Pulmonary artery endothelial cell (primary cell): ENCODE results near the gene CDC25C. TPM values are rescaled to one million over a fixed set of nuclear protein-coding genes. Genes with fewer than 3 reads are reported as not detected.
"Not testable (repeated sequence)": the region's sequence is repeated elsewhere in the genome, so short reads cannot be mapped to it uniquely, and the experiment has no call there.

Source experiments
- DNase-seq: peaks from one replicate; pipeline ENCODE4 v3.0.0-alpha.2; 2011; ENCODE audit warnings: low read depth, low spot score
- total RNA-seq: library from RNA; depleted of rRNA; stranded (reverse); fragments of >200 nt; gene quantifications from 2 replicates; pipeline ENCODE4 v1.2.3, GENCODE V29; 2014

Gene CDC25C
- total RNA-seq, 1 donor from 2014 or later: 6.0 TPM

- DNase-seq: no peak
Measured at GRCh38 chr5:138276402-138277054, 55.1 kb downstream of the CDC25C start.

- DNase-seq: no peak
Measured at GRCh38 chr5:138275895-138276294, 55.7 kb downstream of the CDC25C start.

GRCh38 chr5:138275379-138275782 is 56.2 kb downstream of the CDC25C start:
- DNase-seq: no peak

- no peak for DNase-seq
Measured at GRCh38 chr5:138274189-138274853, 57.3 kb downstream of the CDC25C start, which contains the start of gene GFRA3. TSS of gene GFRA3 (minus strand) at chr5:138274621. CDS start at chr5:138274424, 197 bp downstream.

GRCh38 chr5:138273834-138274188 is 57.8 kb downstream of the CDC25C start:
- DNase-seq: no peak

- no peak for DNase-seq
Measured at GRCh38 chr5:138272681-138273080, 58.9 kb downstream of the CDC25C start.

GRCh38 chr5:138271281-138271680 is 60.3 kb downstream of the CDC25C start:
- no peak for DNase-seq

GRCh38 chr5:138264183-138264582 is 67.4 kb downstream of the CDC25C start:
- DNase-seq: no peak

- DNase-seq: no peak
Measured at GRCh38 chr5:138263581-138263980, 68.0 kb downstream of the CDC25C start.

- no peak for DNase-seq
Measured at GRCh38 chr5:138258704-138259292, 72.8 kb downstream of the CDC25C start.

GRCh38 chr5:138257583-138257982 is 74.0 kb downstream of the CDC25C start:
- DNase-seq: no peak

GRCh38 chr5:138252944-138253343 is 78.7 kb downstream of the CDC25C start:
- no peak for DNase-seq

- not testable (repeated sequence) for DNase-seq
Measured at GRCh38 chr5:138247800-138248199, 83.8 kb downstream of the CDC25C start.

- DNase-seq: no peak
Measured at GRCh38 chr5:138246822-138247221, 84.8 kb downstream of the CDC25C start.

- no peak for DNase-seq
Measured at GRCh38 chr5:138246334-138246733, 85.3 kb downstream of the CDC25C start.

- DNase-seq: no peak
Measured at GRCh38 chr5:138245717-138246116, 85.9 kb downstream of the CDC25C start.

GRCh38 chr5:138243794-138244193 is 87.8 kb downstream of the CDC25C start:
- no peak for DNase-seq

GRCh38 chr5:138241688-138242571 is 89.7 kb downstream of the CDC25C start:
- no peak for DNase-seq

- no peak for DNase-seq
Measured at GRCh38 chr5:138240650-138241385, 90.8 kb downstream of the CDC25C start.

- DNase-seq: no peak
Measured at GRCh38 chr5:138238034-138238433, 93.6 kb downstream of the CDC25C start.
